IMR-90 (cell line): ENCODE data around the gene PDE11A. TPM values are rescaled to one million over a fixed set of nuclear protein-coding genes. Genes with fewer than 3 reads are reported as not detected.

Source experiments
- ATAC-seq: fragments of 200-7000 bp; cut with Tn5 transposase; 2 replicates; pipeline ENCODE4 v1.9.1; 2020; ENCODE audit warnings: low read depth, mild to moderate bottlenecking, moderate library complexity
- BruUV-seq: library from RNA; stranded (reverse); fragments of 400-500 nt; replicated peaks from 2 replicates; lab custom pipeline; 2021; lab: Mats Ljungman, UMichigan
- CTCF ChIA-PET: fragments of 300-600 bp; formaldehyde crosslinking; extraction: SDS; loops from one replicate; lab custom pipeline; 2021; ENCODE audit warnings: antibody characterized with exemption; lab: Yijun Ruan, JAX
- POLR2A ChIA-PET: fragments of 300-600 bp; sonication (Branson Sonifier 250); formaldehyde crosslinking; loops from one replicate; lab custom pipeline; 2022; ENCODE audit warnings: antibody characterized with exemption; ENCODE audit not compliant: unreplicated experiment; lab: Charles Lee
- DNase-seq: peaks from one replicate; pipeline ENCODE4 v3.0.0; 2013
- H2AFZ ChIP-seq: replicated peaks from 2 replicates; pipeline ENCODE3; 2013; ENCODE audit warnings: low read length, mild to moderate bottlenecking; ENCODE audit not compliant: poor library complexity
- H2AK5ac ChIP-seq: 2 replicates; pipeline ENCODE4 v1.6.1; 2013; ENCODE audit warnings: low read depth, low read length, inconsistent platforms
- H2AK9ac ChIP-seq: replicated peaks from 2 replicates; pipeline ENCODE3; 2013; ENCODE audit warnings: mild to moderate bottlenecking, low read depth, low read length, moderate library complexity; ENCODE audit not compliant: poor library complexity
- H2BK120ac ChIP-seq: 2 replicates; pipeline ENCODE4 v1.6.1; 2013; ENCODE audit warnings: low read depth, low read length, inconsistent platforms
- H2BK15ac ChIP-seq: 3 replicates; pipeline ENCODE4 v1.6.1; 2013; ENCODE audit warnings: low read depth, low read length, inconsistent platforms
- H2BK20ac ChIP-seq: 2 replicates; pipeline ENCODE4 v1.6.1; 2013; ENCODE audit warnings: low read depth, mild to moderate bottlenecking, inconsistent platforms, low read length, moderate library complexity
- H2BK5ac ChIP-seq: 2 replicates; pipeline ENCODE4 v1.6.1; 2013; ENCODE audit warnings: mild to moderate bottlenecking, low read depth, low read length, inconsistent platforms; ENCODE audit not compliant: poor library complexity, severe bottlenecking
- H3K14ac ChIP-seq: replicated peaks from 2 replicates; pipeline ENCODE4 v1.6.1; 2013; ENCODE audit warnings: low read depth, low read length, inconsistent platforms
- H3K18ac ChIP-seq: 2 replicates; pipeline ENCODE4 v1.6.1; 2013; ENCODE audit warnings: low read depth, low read length, control low read depth
- H3K23ac ChIP-seq: 2 replicates; pipeline ENCODE4 v1.6.1; 2013; ENCODE audit warnings: low read depth, low read length, inconsistent platforms
- H3K27ac ChIP-seq: 2 replicates; pipeline ENCODE4 v1.5.1; 2013; ENCODE audit warnings: mild to moderate bottlenecking, control low read depth, low read length; ENCODE audit not compliant: insufficient read depth
- H3K27me3 ChIP-seq: 2 replicates; pipeline ENCODE4 v1.6.1; 2013; ENCODE audit warnings: low read length; ENCODE audit not compliant: control insufficient read depth, insufficient read depth
- H3K36me3 ChIP-seq: 2 replicates; pipeline ENCODE4 v1.6.1; 2013; ENCODE audit warnings: low read length, mixed read lengths; ENCODE audit not compliant: control insufficient read depth, insufficient read depth
- H3K4ac ChIP-seq: 2 replicates; pipeline ENCODE4 v1.6.1; 2013; ENCODE audit warnings: low read depth, low read length, inconsistent platforms
- H3K4me1 ChIP-seq: 2 replicates; pipeline ENCODE4 v1.6.1; 2013; ENCODE audit warnings: low read length, mixed read lengths; ENCODE audit not compliant: control insufficient read depth, insufficient read depth
- H3K4me2 ChIP-seq: 2 replicates; pipeline ENCODE4 v1.6.1; 2013; ENCODE audit warnings: low read depth, mild to moderate bottlenecking, control low read depth, low read length, moderate library complexity
- H3K4me3 ChIP-seq: 2 replicates; pipeline ENCODE4 v1.5.1; 2013; ENCODE audit warnings: low read depth, mild to moderate bottlenecking, control low read depth, low read length, moderate library complexity; ENCODE audit not compliant: insufficient read depth
- H3K56ac ChIP-seq: 2 replicates; pipeline ENCODE4 v1.6.1; 2013; ENCODE audit warnings: low read length, inconsistent platforms; ENCODE audit not compliant: insufficient read depth; ENCODE audit errors: extremely low read depth
- H3K79me1 ChIP-seq, 2 experiments: 2 replicates each; pipeline ENCODE4 v1.6.1; 2013; ENCODE audit warnings: low read length in 2 of 2, inconsistent platforms in 1 of 2, low read depth in 1 of 2
- H3K9ac ChIP-seq: 2 replicates; pipeline ENCODE4 v1.6.1; 2013; ENCODE audit warnings: low read depth, low read length, control low read depth
- H3K9me1 ChIP-seq: 2 replicates; pipeline ENCODE4 v1.6.1; 2013; ENCODE audit warnings: low read length, inconsistent platforms; ENCODE audit not compliant: insufficient read depth
- H3K9me3 ChIP-seq: 2 replicates; pipeline ENCODE4 v1.6.1; 2013; ENCODE audit warnings: low read length; ENCODE audit not compliant: control insufficient read depth, insufficient read depth
- H4K20me1 ChIP-seq: 2 replicates; pipeline ENCODE4 v1.6.1; 2013; ENCODE audit warnings: low read length, inconsistent platforms; ENCODE audit not compliant: insufficient read depth
- H4K5ac ChIP-seq: 2 replicates; pipeline ENCODE4 v1.6.1; 2013; ENCODE audit warnings: mild to moderate bottlenecking, low read depth, low read length, control low read depth
- H4K8ac ChIP-seq, 2 experiments: 2 replicates each; pipeline ENCODE4 v1.6.1; 2013; ENCODE audit warnings: low read depth in 2 of 2, low read length in 2 of 2, control low read depth in 1 of 2, inconsistent platforms in 1 of 2
- H4K91ac ChIP-seq: 2 replicates; pipeline ENCODE4 v1.6.1; 2013; ENCODE audit warnings: low read depth, low read length, inconsistent platforms; ENCODE audit not compliant: insufficient read depth
- ELK1 ChIP-seq: fragments of 150-350 bp; IDR thresholded peaks from 2 replicates; pipeline ENCODE4 v1.6.1; 2016; ENCODE audit warnings: low read depth, mild to moderate bottlenecking, low read length, moderate library complexity, borderline replicate concordance
- WGBS, 2 experiments: methylation state at CpG; one replicate each; pipeline versions ENCODE4 v1.1.5 to v1.1.7; 2013; ENCODE audit warnings: missing lambda C conversion rate in 2 of 2; ENCODE audit not compliant: insufficient read length in 1 of 2; ENCODE audit errors: extremely low coverage in 2 of 2; 5-methylcytosine and 5-hydroxymethylcytosine counted together
- dilution Hi-C: fragments of 300-500 bp; cut with HindIII; formaldehyde crosslinking; loops from one replicate; pipeline ENCODE4 v1.14.3; 2018; ENCODE audit warnings: low sequenced_read_pairs; ENCODE audit not compliant: unreplicated experiment
- in situ Hi-C: fragments of 300-500 bp; cut with MboI; formaldehyde crosslinking; loops from 3 replicates; pipeline ENCODE4 v1.14.3; 2019; ENCODE audit warnings: low sequenced_read_pairs, inconsistent platforms, mixed read lengths
- intact Hi-C: fragments of 100-400 bp; cut with micrococcal nuclease; formaldehyde crosslinking; loops from 2 replicates; pipeline ENCODE4 v1.10.0; 2022
- polyA plus RNA-seq, 3 experiments: library from polyadenylated mRNA; depleted of rRNA; stranded (reverse); fragments of >200 nt; gene quantifications; 2 replicates each; pipeline ENCODE4 v1.2.3, GENCODE V29; 2012; ENCODE audit warnings: low replicate concordance in 1 of 3
- total RNA-seq: library from RNA; depleted of rRNA; stranded (reverse); fragments of >200 nt; gene quantifications from 2 replicates; pipeline ENCODE4 v1.2.3, GENCODE V29; 2012
- TF ChIP-seq, protein P1 (sequence below): conservative IDR thresholded peaks from 2 replicates; pipeline ENCODE4 v1.5.1; 2012; ENCODE audit warnings: mild to moderate bottlenecking, low read depth, low read length, improper control_type of control experiment

The PDE11A gene
- total and polyA plus RNA-seq, 2 of the 4 experiments (the other 2 are of a cell fraction): 0.21 to 0.72 TPM

GRCh38 chr2:178070824-178071223, 1.8 kb downstream of the PDE11A start:
- Histone ChIP-seq H4K20me1 (no peaks in the 10 kb centered on the region), H3K27me3 (peaks cover 4% of the 10 kb centered on the region; the same call in 1 of the 2 replicates), H3K23ac (no peak overlapping the region), H3K79me1 (no peaks in the 10 kb centered on the region), H3K9ac (no peak overlapping the region), H2AK9ac (no peak overlapping the region), H4K91ac (no peak overlapping the region), H3K9me3 (no peaks in the 10 kb centered on the region), H3K56ac (no peak overlapping the region), H3K18ac (no peak overlapping the region), H3K4me2 (no peak overlapping the region), H3K9me1 (no peaks in the 10 kb centered on the region), H2BK5ac (no peak overlapping the region), H2AK5ac (no peak overlapping the region), H4K5ac (no peak overlapping the region), H3K4me1 (peaks cover 2% of the 10 kb centered on the region; the same call in 1 of the 2 replicates), H2BK120ac (no peak overlapping the region), H2AFZ (no peak overlapping the region), H3K36me3 (no peaks in the 10 kb centered on the region), H3K4me3 (no peak overlapping the region), H4K8ac (no peak overlapping the region), H3K14ac (no peak overlapping the region), H2BK15ac (no peak overlapping the region), H2BK20ac (no peak overlapping the region), H3K27ac (no peak overlapping the region), H3K4ac (no peak overlapping the region)
- in situ Hi-C loops: no loop called here
- DNase-seq (no peak), ATAC-seq (no peak)
- ChIA-PET CTCF (no interaction called here), POLR2A (no interaction called here)
- dilution Hi-C loops: no loop called here
- TF ChIP-seq, protein P1, sequence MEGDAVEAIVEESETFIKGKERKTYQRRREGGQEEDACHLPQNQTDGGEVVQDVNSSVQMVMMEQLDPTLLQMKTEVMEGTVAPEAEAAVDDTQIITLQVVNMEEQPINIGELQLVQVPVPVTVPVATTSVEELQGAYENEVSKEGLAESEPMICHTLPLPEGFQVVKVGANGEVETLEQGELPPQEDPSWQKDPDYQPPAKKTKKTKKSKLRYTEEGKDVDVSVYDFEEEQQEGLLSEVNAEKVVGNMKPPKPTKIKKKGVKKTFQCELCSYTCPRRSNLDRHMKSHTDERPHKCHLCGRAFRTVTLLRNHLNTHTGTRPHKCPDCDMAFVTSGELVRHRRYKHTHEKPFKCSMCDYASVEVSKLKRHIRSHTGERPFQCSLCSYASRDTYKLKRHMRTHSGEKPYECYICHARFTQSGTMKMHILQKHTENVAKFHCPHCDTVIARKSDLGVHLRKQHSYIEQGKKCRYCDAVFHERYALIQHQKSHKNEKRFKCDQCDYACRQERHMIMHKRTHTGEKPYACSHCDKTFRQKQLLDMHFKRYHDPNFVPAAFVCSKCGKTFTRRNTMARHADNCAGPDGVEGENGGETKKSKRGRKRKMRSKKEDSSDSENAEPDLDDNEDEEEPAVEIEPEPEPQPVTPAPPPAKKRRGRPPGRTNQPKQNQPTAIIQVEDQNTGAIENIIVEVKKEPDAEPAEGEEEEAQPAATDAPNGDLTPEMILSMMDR: no peak
- no peak for TF ChIP-seq ELK1
- WGBS, 2 experiments: no CpG with 5 or more reads among the region's 2 CpGs
- intact Hi-C loops: no loop called here
- BruUV-seq: no TSS peak
